AG09319 (cell line): ENCODE measurements around the gene SIL1.
"Not testable (repeated sequence)": the region's sequence is repeated elsewhere in the genome, so short reads cannot be mapped to it uniquely, and the experiment has no call there.

Source experiments
- DNase-seq: peaks from one replicate; pipeline ENCODE4 v3.0.0-alpha.2; 2010; ENCODE audit warnings: low read depth; ENCODE audit errors: extremely low read depth
- TF ChIP-seq, protein P1 (sequence below): IDR thresholded peaks from 2 replicates; pipeline ENCODE4 v1.5.1; 2011; ENCODE audit warnings: low read depth, mild to moderate bottlenecking, inconsistent platforms, low read length, moderate library complexity

SIL1 gene

DNA sequence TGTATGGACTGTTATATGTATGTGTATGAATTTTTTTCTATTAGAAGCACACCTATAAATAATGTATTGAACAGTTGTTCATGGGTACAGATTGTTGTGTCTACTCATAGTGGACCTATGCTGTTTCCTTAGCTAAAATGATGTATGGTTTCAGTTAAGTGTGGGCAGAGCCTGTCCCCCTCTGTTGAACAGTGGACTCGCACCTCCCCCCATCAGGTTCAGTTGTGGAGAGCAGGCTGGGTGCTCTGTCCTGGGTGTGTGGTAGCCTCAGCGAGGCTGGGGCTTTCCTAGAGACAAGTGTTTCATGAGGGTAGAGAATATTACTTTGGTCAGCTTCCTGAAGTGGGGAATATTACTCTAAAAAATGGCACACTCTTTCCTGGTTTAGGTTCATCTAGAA is 275.7 kb downstream of the SIL1 start:
- TF ChIP-seq, protein P1, sequence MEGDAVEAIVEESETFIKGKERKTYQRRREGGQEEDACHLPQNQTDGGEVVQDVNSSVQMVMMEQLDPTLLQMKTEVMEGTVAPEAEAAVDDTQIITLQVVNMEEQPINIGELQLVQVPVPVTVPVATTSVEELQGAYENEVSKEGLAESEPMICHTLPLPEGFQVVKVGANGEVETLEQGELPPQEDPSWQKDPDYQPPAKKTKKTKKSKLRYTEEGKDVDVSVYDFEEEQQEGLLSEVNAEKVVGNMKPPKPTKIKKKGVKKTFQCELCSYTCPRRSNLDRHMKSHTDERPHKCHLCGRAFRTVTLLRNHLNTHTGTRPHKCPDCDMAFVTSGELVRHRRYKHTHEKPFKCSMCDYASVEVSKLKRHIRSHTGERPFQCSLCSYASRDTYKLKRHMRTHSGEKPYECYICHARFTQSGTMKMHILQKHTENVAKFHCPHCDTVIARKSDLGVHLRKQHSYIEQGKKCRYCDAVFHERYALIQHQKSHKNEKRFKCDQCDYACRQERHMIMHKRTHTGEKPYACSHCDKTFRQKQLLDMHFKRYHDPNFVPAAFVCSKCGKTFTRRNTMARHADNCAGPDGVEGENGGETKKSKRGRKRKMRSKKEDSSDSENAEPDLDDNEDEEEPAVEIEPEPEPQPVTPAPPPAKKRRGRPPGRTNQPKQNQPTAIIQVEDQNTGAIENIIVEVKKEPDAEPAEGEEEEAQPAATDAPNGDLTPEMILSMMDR, result no peak
- no peak for DNase-seq

DNA sequence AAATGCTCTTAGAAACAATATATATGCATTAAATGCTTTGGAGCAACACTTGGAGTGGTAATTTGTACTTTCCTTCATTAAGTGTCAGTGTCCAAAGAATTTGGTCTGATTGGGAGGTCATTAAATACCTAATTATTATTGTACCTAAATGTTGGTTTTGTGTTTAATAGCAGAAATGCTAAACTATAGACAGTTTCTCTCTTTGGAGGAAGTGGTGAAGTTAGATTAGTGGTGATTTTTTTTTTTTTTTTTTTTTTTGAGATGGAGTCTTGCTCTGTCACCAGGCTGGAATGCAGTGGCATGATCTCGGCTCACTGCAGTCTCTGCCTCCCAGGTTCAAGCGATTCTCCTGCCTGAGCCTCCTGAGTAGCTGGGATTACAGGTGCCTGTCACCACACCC is 276.8 kb downstream of the SIL1 start:
- not testable (repeated sequence) for DNase-seq

DNA sequence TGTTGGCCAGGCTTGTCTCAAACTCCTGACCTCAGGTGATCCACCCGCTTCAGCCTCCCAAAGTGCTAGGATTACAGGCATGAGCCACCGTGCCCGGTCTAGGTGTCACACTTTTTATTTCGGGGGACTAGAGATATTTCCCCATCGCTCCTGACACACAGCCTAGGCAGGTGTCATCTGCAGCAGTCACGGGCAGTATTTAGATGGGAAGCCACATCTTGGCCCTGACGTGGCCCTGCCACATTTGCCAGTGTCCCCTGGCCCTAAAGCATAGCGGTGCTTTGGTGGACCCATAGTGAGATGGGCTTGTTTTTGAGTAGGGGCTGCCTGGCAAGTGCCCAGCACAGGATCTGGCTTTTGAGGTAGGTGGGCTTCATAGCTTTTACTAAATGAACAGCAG is 278.0 kb downstream of the SIL1 start:
- TF ChIP-seq, protein P1, result no peak
- DNase-seq, result no peak

DNA sequence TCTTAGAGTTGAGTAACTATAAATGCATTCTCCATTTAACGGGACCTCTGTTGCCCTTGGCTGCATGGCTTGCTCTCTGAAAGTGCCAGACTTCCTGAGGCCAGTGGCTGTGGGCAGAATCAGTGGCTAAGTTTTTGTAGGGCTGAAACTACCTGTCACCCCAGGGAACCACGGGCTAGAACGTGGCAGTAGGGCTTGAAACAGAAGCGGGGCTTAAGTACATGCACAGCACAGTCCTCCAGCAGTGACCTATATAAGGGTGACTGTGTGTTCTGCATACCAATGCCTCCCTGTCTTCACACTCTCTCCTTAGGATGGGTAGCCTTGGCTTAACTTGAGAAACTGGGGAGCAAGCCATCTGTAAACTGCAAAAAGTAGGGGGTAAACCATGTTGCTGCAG is 279.5 kb downstream of the SIL1 start:
- TF ChIP-seq, protein P1, result no peak
- DNase-seq, result no peak

DNA sequence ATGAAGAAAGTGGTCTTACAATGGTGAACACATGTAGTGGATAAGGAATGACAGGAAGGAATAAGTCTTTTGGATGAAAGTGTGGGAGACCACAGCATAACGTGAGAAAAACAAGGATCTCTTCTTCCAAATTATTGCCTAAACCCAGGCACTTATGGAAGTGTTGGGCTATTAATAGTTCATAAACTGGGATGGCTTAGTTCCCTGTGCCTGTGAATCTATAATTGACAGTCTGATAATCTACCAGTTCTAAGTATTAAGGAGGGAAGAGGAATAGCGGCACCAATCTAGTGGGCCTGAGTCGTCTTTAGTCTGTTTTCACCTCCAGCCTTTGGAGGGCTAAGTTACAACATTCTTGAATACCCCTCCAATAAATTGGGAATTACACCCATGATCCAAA is 283.8 kb downstream of the SIL1 start:
- TF ChIP-seq, protein P1, result no peak
- no peak for DNase-seq

DNA sequence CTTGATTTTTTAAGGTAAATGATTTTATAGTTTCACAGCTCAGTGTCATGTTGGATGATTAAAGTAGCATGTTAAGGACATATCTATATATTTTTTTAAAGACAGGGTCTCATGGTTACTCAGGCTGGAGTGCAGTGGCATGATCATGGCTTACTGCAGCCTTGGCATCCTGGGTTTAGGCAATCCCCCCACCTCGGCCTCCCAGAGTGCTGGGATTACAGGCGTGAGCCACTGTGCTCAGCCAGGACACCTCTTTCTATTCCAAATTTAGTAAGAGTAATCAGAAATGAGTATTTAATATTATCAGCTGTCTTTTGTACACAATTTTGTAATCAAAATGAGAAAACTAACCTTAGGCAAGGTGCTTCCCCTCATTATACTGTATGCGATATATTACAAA is 284.4 kb downstream of the SIL1 start:
- TF ChIP-seq, protein P1, result no peak
- no peak for DNase-seq

DNA sequence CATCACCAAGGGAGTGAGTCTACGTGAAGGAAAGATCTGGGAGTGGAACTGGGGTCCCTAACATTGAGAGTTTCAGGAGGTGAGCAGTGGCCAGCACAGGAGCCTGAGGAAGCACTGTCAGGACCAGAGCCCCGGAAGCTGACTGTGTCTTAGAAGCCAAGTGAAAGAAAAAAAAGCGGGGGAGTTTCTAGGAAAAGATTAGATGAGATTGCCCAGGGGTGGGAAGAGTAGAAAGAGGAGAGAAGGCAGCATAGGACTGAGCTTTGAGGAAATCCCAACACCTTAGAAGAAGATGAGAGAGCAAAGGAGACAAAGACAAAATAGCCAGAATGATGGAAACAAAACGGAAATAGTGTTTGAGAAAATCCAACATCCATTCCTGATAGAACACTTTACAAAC is 286.1 kb downstream of the SIL1 start:
- TF ChIP-seq, protein P1, result no peak
- DNase-seq, result no peak

DNA sequence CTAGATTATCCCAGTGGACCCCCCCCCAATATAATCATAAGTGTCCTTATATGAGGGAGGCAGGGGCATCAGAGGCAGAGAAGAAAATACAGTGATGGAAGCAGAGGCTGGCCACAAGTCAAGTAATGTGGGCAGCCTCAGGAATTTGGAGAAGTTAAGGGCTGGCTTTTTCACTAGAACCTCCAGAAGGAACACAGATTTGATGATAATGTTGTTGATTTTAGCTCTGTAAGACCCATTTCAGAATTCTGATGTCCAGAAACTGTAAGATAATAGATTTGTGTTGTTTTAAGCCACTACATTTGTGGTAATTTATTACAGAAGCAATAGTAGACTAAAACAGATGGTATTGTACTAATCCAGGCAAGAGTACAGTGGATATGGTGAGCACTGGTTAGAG is 286.7 kb downstream of the SIL1 start:
- DNase-seq, result no peak

More for the DNA sequence above, 286.7 kb downstream of the SIL1 start:
- TF ChIP-seq, protein P1, result no peak
